HCT116 (cell line): ENCODE measurements around the gene GLIPR2. TPM values are rescaled to one million over a fixed set of nuclear protein-coding genes. Genes with fewer than 3 reads are reported as not detected.

Source experiments
- ATAC-seq: fragments of 200-7000 bp; cut with Tn5 transposase; 2 replicates; pipeline ENCODE4 v1.9.1; 2020; ENCODE audit warnings: mild to moderate bottlenecking, moderate library complexity
- BruUV-seq: library from RNA; stranded (reverse); fragments of 400-500 nt; replicated peaks from 2 replicates; lab custom pipeline; 2021; lab: Mats Ljungman, UMichigan
- CTCF ChIA-PET: fragments of 300-600 bp; sonication (Branson Sonifier 250); formaldehyde crosslinking; loops from one replicate; lab custom pipeline; 2021; ENCODE audit warnings: antibody characterized with exemption; lab: Charles Lee
- POLR2A ChIA-PET: fragments of 300-600, 350-600 bp; sonication (Branson Sonifier 250); formaldehyde crosslinking; loops from one replicate; lab custom pipeline; 2021; ENCODE audit warnings: antibody characterized with exemption; lab: Charles Lee
- RAD21 ChIA-PET, 2 experiments: fragments of 300-600 bp; sonication (Branson Sonifier 250); formaldehyde crosslinking; loops; one replicate each; lab custom pipeline; 2023; ENCODE audit warnings: low total read pairs in 2 of 2; ENCODE audit not compliant: uncharacterized antibody in 2 of 2, unreplicated experiment in 2 of 2, low non-redundant PET in 1 of 2; lab: Charles Lee
- DNase-seq: peaks from one replicate; pipeline ENCODE4 v3.0.0-alpha.2; 2010; ENCODE audit warnings: low read depth, low spot score
- H2AFZ ChIP-seq: fragments of 200-600 bp; shearing (Covaris generic), sonication (generic); 2 replicates; pipeline ENCODE4 v1.6.1; 2017; ENCODE audit warnings: low read depth, mixed run types, mixed read lengths, antibody characterized with exemption, low read length; ENCODE audit not compliant: poor library complexity, severe bottlenecking
- H3K27ac ChIP-seq: 2 replicates; pipeline ENCODE4 v1.5.1; 2012; ENCODE audit warnings: low read depth, low read length
- H3K27me3 ChIP-seq: fragments of 200-600 bp; sonication (generic); 2 replicates; pipeline ENCODE4 v1.6.1; 2016; ENCODE audit warnings: mixed run types, low read length, mixed read lengths; ENCODE audit not compliant: insufficient read depth
- H3K36me3 ChIP-seq, 2 experiments: fragments of 200-500 bp in 1 of 2; fragments of 200-600 bp in 1 of 2; sonication (Bioruptor generic) in 1 of 2; sonication (generic) in 1 of 2; 2 replicates each; pipeline versions ENCODE4 v1.5.1 to v1.6.1; 2014 to 2016; ENCODE audit warnings: low read length in 2 of 2, inconsistent platforms in 1 of 2, mixed read lengths in 1 of 2, mixed run types in 1 of 2; ENCODE audit not compliant: insufficient read depth in 2 of 2, control insufficient read depth in 1 of 2
- H3K4me1 ChIP-seq, 2 experiments: fragments of 200-600 bp in 1 of 2; sonication (generic) in 1 of 2; 2 replicates each; pipeline versions ENCODE4 v1.5.1 to v1.6.1; 2012 to 2017; ENCODE audit warnings: low read length in 2 of 2, inconsistent platforms in 1 of 2, mild to moderate bottlenecking in 1 of 2, mixed read lengths in 1 of 2, mixed run types in 1 of 2, moderate library complexity in 1 of 2; ENCODE audit not compliant: insufficient read depth in 2 of 2, control insufficient read depth in 1 of 2
- H3K4me2 ChIP-seq: fragments of 200-600 bp; sonication (generic); 2 replicates; pipeline ENCODE4 v1.6.1; 2017; ENCODE audit warnings: mixed run types, low read length, mixed read lengths
- H3K4me3 ChIP-seq, 2 experiments: fragments of 200-600 bp in 1 of 2; sonication (generic) in 1 of 2; replicated peaks in 1 of 2; 2 replicates each; pipeline ENCODE4 v1.5.1; 2011 to 2016; ENCODE audit warnings: low read length in 2 of 2, control low read depth in 1 of 2, low read depth in 1 of 2, mild to moderate bottlenecking in 1 of 2, mixed read lengths in 1 of 2, mixed run types in 1 of 2
- H3K79me2 ChIP-seq: fragments of 200-600 bp; sonication (generic); 2 replicates; pipeline ENCODE4 v1.6.1; 2017; ENCODE audit warnings: mild to moderate bottlenecking, mixed run types, low read length, moderate library complexity, mixed read lengths; ENCODE audit not compliant: insufficient read depth
- H3K9ac ChIP-seq: fragments of 200-600 bp; sonication (generic); 2 replicates; pipeline ENCODE4 v1.6.1; 2016; ENCODE audit warnings: low read length, mixed read lengths
- H3K9me2 ChIP-seq: fragments of 200-600 bp; sonication (generic), shearing (Covaris generic); 2 replicates; pipeline ENCODE4 v1.6.1; 2017; ENCODE audit warnings: mixed run types, mild to moderate bottlenecking, moderate library complexity; ENCODE audit not compliant: insufficient read depth
- H3K9me3 ChIP-seq, 2 experiments: fragments of 200-500 bp in 1 of 2; fragments of 200-600 bp in 1 of 2; sonication (Bioruptor generic) in 1 of 2; sonication (generic) in 1 of 2; 2 replicates each; pipeline ENCODE4 v1.6.1; 2014 to 2017; ENCODE audit warnings: low read length in 2 of 2, mixed read lengths in 2 of 2, inconsistent platforms in 1 of 2, low read depth in 1 of 2, mild to moderate bottlenecking in 1 of 2, mixed run types in 1 of 2, moderate library complexity in 1 of 2; ENCODE audit not compliant: control insufficient read depth in 1 of 2, insufficient read depth in 1 of 2
- H4K20me1 ChIP-seq: fragments of 200-600 bp; sonication (generic), shearing (Covaris generic); 2 replicates; pipeline ENCODE4 v1.6.1; 2017; ENCODE audit warnings: mixed run types, mild to moderate bottlenecking, moderate library complexity; ENCODE audit not compliant: insufficient read depth
- CBX3 ChIP-seq: IDR thresholded peaks from 2 replicates; pipeline ENCODE4 v1.6.1; 2012; ENCODE audit warnings: low read depth
- CTCF ChIP-seq, 3 experiments: fragments of 200-600 bp in 1 of 3; sonication (generic) in 1 of 3; IDR thresholded peaks in 2 of 3; conservative IDR thresholded peaks in 1 of 3; 2 replicates each; pipeline ENCODE4 v1.5.1; 2012 to 2017; ENCODE audit warnings: low read depth in 2 of 3, low read length in 2 of 3, antibody characterized with exemption in 1 of 3, borderline replicate concordance in 1 of 3, control low read depth in 1 of 3, mild to moderate bottlenecking in 1 of 3, mixed read lengths in 1 of 3, mixed run types in 1 of 3, moderate library complexity in 1 of 3; ENCODE audit not compliant: insufficient read depth in 1 of 3
- EGR1 ChIP-seq: IDR thresholded peaks from 2 replicates; pipeline ENCODE4 v1.6.1; 2012; ENCODE audit warnings: low read depth
- ELF1 ChIP-seq: IDR thresholded peaks from 2 replicates; pipeline ENCODE4 v1.6.1; 2012; ENCODE audit warnings: low read depth, borderline replicate concordance
- EZH2phosphoT487 ChIP-seq: fragments of 200-600 bp; IDR thresholded peaks from 2 replicates; pipeline ENCODE4 v1.6.1; 2018; ENCODE audit warnings: antibody characterized with exemption, borderline replicate concordance
- FOSL1 ChIP-seq: IDR thresholded peaks from 2 replicates; pipeline ENCODE4 v1.6.1; 2012; ENCODE audit warnings: low read depth
- JUND ChIP-seq: IDR thresholded peaks from 2 replicates; pipeline ENCODE4 v1.6.1; 2012
- MAX ChIP-seq: IDR thresholded peaks from 2 replicates; pipeline ENCODE4 v1.6.1; 2012
- POLR2A ChIP-seq: IDR thresholded peaks from 2 replicates; pipeline ENCODE4 v1.7.0; 2011; ENCODE audit warnings: borderline replicate concordance; ENCODE audit not compliant: insufficient read depth, insufficient read length; ENCODE audit errors: extremely low read depth
- POLR2AphosphoS5 ChIP-seq: IDR thresholded peaks from 2 replicates; pipeline ENCODE4 v1.6.1; 2011; ENCODE audit warnings: mild to moderate bottlenecking, low read depth, low read length, moderate library complexity
- RAD21 ChIP-seq: IDR thresholded peaks from 2 replicates; pipeline ENCODE4 v1.6.1; 2012; ENCODE audit warnings: low read depth, mild to moderate bottlenecking
- SIN3A ChIP-seq: IDR thresholded peaks from 2 replicates; pipeline ENCODE4 v1.6.1; 2012; ENCODE audit warnings: low read depth
- SP1 ChIP-seq: IDR thresholded peaks from 2 replicates; pipeline ENCODE4 v1.6.1; 2012; ENCODE audit warnings: low read depth
- SRF ChIP-seq: IDR thresholded peaks from 2 replicates; pipeline ENCODE4 v1.6.1; 2012; ENCODE audit warnings: low read depth
- TCF7L2 ChIP-seq: IDR thresholded peaks from 2 replicates; pipeline ENCODE4 v1.7.0; 2011; ENCODE audit warnings: borderline replicate concordance, inconsistent platforms; ENCODE audit not compliant: insufficient read depth, insufficient read length; ENCODE audit errors: extremely low read depth
- YY1 ChIP-seq: IDR thresholded peaks from 2 replicates; pipeline ENCODE4 v1.6.1; 2011; ENCODE audit warnings: low read length, low read depth, moderate library complexity, mild to moderate bottlenecking; ENCODE audit not compliant: insufficient replicate concordance; ENCODE audit errors: extremely low read depth
- ZFX ChIP-seq: fragments of 450-650 bp; IDR thresholded peaks from 2 replicates; pipeline ENCODE4 v1.6.1; 2017
- intact Hi-C: fragments of 100-400 bp; cut with micrococcal nuclease; formaldehyde crosslinking; loops from 2 replicates; pipeline ENCODE4 v1.10.0; 2022
- total RNA-seq: library from RNA; stranded (reverse); gene quantifications from one replicate; pipeline ENCODE4 v1.2.1, GENCODE V29; 2021; ENCODE audit not compliant: unreplicated experiment

The GLIPR2 gene
- total RNA-seq, 1 experiment from 2014 or later, result 14.5 TPM

DNA sequence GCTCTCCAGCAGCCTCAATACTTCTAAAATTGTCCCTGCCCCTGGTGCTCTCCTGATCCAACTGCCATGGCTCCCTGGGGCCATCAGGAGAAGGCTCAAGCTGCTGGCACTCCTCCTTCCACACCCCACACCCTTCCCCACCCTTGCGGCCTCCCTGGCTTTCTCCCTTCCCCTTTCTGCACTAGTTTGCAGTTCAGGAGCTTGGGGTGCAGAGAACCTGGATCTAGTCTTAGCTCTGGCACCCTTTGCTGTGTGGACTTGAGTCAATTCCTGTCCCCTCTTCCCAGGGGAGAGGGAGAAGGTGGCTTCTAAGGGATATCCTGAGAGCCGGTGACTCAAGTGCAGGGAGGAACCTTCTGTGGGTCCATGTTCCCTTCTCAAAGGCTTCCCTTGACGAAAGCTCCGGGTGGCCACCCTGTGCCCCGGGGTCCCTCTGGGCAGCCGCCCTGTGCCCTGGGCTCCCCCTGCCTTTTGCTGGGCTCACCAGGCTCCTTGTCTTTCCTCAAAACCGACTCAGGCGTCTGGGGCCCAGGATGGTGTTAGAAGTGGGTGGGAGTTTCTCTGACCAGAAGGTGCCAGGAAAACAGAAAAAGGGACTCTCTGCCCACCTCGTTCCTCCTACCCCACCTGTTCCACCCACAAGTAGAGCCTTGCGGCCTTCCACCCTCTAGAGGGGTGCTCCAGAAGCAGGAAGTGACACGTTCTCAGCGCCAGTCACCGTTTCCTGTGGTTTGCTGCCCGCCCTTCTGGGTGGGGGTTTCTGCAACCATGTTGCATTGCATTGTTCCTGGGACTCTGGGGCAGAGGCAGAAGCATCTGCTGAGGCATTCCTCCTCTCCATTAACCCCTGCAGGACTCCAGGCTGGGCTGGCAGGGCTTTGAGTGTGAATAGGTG lies 15.0 kb downstream of the GLIPR2 start:
- no peak for TF ChIP-seq ELF1
- TF ChIP-seq SIN3A, result no peak
- TF ChIP-seq POLR2AphosphoS5, result no peak
- no peak for TF ChIP-seq YY1
- TF ChIP-seq, all 23 proteins: peak for 0
- CTCF ChIA-PET, result no interaction called here
- no peaks in the 10 kb centered on the region; a peak in 1 of 4 replicates for H3K9me3 ChIP-seq
- H4K20me1 ChIP-seq, result no peaks in the 10 kb centered on the region
- H3K9me2 ChIP-seq, result no peaks in the 10 kb centered on the region
- intact Hi-C loops, result no loop called here
- ATAC-seq (no peak), DNase-seq (no peak)
- no peak overlapping the region for H3K4me2 ChIP-seq
- no peak overlapping the region for H3K4me3 ChIP-seq
- H3K27ac ChIP-seq, result no peak overlapping the region
- peaks cover 7 to 12% of the 10 kb centered on the region in 2 experiments for H3K4me1 ChIP-seq
- no peaks in the 10 kb centered on the region for H3K79me2 ChIP-seq
- H3K27me3 ChIP-seq, result no peaks in the 10 kb centered on the region
- no TSS peak for BruUV-seq
- H2AFZ ChIP-seq, result no peak overlapping the region
- no peaks in the 10 kb centered on the region for H3K36me3 ChIP-seq
- POLR2A ChIA-PET, result no interaction called here
- RAD21 ChIA-PET, result no interaction called here
- no peak overlapping the region for H3K9ac ChIP-seq

GRCh38 chr9:36152741-36153438 lies 16.4 kb downstream of the GLIPR2 start:
- Histone ChIP-seq H3K4me1 (peaks cover 7 to 12% of the 10 kb centered on the region in 2 experiments), H3K27ac (no peak overlapping the region), H3K27me3 (no peaks in the 10 kb centered on the region), H3K4me2 (no peak overlapping the region), H3K9me3 (no peaks in the 10 kb centered on the region; a peak in 1 of 4 replicates), H3K36me3 (no peaks in the 10 kb centered on the region), H3K9me2 (no peaks in the 10 kb centered on the region), H2AFZ (no peak overlapping the region), H4K20me1 (no peaks in the 10 kb centered on the region), H3K4me3 (no peak overlapping the region), H3K79me2 (no peaks in the 10 kb centered on the region), H3K9ac (no peak overlapping the region)
- CTCF ChIA-PET, result no interaction called here
- DNase-seq (no peak), ATAC-seq (no peak)
- TF ChIP-seq TCF7L2 (no peak), FOSL1 (no peak), EGR1 (no peak), SP1 (no peak), EZH2phosphoT487 (no peak), YY1 (no peak), JUND (no peak), MAX (no peak), POLR2A (no peak), SRF (no peak), ZFX (no peak), CBX3 (no peak), CTCF (IDR thresholded peaks at IDR 0.05 in 2 of 3, conservative IDR thresholded peaks at IDR 0.05 in 1 of 3; ENCODE audit: borderline replicate concordance in 1 of 3, insufficient read depth in 1 of 3, low read depth in 2 of 3, low read length in 2 of 3) (no peak), RAD21 (no peak)
- POLR2A ChIA-PET, result no interaction called here
- BruUV-seq, result no TSS peak
- intact Hi-C loops, result no loop called here
- RAD21 ChIA-PET, result no interaction called here
